Measurements from ENCODE around the gene HMGCS2.
"Not testable (repeated sequence)": the region's sequence is repeated elsewhere in the genome, so short reads cannot be mapped to it uniquely, and the experiment has no call there.

Gene HMGCS2

DNA sequence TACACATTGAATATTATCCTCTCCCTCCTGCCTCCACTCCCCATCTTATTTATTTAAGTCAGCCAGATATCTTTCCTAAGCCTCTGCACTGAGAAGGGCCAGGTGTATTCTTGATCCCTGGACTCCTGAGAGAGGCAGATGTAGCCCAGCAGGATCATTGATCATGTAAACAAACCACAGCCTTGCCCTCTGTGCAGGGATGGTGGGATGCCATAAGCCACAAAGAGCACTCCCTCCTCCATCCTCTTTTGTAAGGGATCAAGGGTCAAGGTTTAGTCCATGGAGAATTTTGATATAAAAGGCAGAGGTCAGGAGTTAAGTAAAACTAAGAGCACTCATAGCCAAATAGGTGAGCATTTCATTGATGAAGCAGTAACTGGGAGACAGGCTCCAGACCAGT lies 39.7 kb downstream of the HMGCS2 start:
- no peak for DNase-seq (ENCODE audit: low read depth)

DNA sequence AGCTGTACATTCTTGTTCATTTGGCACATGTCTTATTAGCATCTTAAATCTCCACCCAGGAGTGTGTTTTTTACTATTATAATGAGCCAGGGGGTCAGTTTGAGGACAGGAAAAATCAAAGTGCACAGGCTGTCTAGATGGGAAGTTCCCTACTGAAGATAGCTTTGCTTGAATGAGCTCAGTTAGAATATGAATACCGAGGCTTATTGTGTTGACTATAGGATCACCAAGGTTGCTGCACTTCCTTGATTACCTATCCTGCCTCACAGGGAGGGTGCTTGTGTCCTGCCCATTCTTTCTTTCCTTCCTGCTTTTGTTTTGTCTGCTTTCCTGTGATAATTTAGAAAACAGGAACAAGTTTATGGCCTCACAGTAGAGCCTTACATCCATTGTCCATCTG lies 40.7 kb downstream of the HMGCS2 start:
- DNase-seq (ENCODE audit: low read depth): no peak

DNA sequence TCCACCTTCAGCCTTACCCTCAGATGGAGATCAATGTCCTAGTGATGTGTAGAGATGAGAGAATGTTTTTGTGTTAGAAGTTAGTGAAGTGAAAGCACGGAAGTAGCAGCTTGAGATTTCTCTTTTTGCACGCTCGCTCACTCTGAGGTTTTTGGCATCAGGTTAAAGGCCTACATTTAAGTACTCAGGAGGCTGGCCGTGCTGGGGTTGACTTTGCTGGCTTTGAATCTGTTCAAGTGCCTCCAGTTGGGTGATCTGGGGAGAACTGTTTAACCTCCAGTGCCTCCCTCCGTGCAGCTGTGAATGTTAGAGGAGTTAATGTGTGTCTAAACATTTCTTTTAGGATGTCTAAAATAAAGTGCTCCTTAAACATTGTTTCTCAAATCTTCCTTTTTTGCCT lies 43.1 kb downstream of the HMGCS2 start:
- no peak for DNase-seq (ENCODE audit: low read depth)

DNA sequence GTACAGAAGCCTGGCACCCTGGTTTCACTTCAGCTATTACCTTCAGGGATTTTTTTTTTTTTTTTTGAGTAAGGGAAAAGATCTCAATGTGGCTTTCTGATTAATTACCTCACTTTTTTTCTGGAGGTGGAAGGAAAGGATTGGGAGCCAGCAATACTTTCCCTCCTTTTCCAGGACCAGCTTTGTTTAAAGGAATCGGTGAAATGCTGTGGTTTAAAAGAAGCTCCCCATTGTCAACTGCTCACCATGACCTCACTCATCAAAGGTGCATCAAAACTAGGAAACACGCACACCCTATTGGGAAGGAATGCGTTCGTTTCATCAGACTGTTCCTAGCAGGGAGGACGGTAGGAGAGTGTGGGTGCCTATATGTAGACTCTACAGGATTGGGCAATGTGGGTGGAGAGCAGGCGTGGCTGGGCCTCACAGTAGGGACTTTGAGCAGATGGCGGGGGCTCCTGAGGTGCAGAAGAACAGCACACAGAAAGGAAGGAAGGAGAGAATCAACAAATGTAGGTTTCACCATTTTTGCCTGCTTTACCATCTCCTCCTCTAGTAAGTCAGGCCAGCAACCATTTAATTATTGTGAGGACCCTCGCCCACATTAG lies 44.0 kb downstream of the HMGCS2 start:
- no peak for DNase-seq (ENCODE audit: low read depth)

DNA sequence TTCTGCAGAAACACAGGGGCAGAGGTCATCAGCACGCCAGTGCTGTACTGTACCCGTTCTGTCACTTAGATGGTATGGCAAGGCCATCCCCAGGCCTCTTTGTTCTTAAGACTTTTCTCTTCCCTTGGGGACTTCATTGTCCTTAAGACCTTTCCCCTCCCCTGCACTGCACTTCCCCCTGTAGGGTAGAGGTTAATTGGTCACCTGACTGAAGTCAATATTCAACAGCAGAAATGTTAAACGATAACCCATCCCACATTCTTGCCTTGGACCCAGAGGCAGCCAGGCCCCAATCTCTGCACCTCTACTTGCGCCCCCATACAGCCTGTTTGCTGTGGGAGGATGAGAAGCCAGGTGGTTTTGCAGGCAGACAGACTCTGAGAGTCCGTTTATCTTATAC lies 46.8 kb downstream of the HMGCS2 start:
- no peak for DNase-seq (ENCODE audit: low read depth)

DNA sequence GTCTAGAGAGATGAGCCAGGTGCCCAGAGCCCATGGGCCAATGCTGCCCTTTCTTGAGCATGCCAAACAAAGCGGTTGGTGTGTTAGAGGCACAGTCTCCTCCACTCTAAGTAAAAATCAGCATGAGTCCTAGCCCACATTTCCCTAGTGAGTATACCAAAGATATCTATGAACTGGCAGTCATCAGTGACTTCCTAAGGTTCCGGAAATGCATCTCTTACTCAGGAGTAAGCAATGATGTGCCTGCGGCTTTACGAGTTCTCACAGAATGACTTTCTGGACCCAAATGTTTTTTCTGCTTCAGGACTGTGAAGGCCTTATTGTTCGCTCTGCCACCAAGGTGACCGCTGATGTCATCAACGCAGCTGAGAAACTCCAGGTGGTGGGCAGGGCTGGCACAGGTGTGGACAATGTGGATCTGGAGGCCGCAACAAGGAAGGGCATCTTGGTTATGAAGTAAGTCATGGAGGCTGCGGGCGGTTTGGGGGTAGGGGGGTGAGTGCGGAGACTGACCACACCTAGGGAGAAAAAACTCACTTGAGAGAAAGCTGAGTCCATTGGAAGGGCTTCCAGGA lies 47.8 kb downstream of the HMGCS2 start:
- no peak for DNase-seq (ENCODE audit: low read depth)

DNA sequence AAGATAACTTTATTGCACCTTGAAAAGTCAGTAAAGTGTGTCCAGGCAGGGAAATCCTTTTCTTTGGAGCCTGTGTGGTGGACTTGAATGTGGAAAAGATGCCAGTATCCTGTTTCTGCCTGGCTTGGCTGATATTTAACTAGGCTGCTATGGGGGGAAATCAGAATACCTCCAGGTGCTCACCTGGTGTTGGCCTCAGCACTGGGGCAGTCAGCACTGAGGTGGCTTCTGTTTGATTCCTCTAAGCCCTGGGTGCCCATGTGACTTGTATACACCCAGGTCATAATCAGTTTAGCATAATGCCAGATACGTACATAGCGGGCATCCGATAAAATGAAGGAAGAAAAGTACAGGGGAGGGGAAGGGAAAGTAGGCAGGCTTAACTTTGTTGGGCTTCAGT lies 49.7 kb downstream of the HMGCS2 start:
- no peak for DNase-seq (ENCODE audit: low read depth)

DNA sequence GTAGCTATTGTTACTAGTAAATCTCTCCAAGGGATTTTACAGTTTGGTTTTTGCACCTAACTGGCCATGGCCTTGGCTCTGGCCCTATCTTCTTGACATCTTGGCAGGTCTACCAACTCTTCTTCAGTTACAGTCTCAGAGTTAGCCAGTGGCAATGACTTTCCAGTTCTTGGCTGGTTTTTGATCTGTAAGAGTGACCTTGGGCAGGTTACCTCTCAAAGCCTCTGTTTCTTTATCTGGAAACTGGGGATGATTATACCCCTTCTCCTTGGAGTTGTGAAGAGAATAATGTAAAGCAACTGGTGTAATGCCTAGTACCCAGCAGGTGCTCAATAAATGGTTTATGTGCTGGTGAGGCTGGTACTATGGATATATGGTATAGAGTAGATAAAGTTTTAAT lies 50.3 kb downstream of the HMGCS2 start:
- DNase-seq (ENCODE audit: low read depth): no peak

DNA sequence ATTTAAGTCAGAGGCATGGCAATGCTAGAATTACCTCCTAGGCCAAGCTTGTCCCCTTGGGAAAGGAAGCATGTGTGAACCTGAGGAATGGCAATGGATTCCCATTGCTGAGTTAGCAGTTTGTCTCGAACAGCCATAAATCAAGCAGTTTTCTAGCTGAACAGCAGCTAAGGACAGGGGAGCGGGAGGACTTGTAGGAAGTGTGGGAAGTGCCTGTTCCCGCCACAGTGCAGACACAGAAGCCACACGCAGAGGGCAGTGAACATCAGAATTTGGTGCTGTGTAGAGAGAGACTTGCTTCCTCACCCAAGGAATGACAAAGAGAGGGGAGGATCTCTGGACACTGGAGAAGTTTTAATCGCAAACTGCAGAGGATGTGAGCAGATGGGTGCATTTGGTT lies 53.2 kb downstream of the HMGCS2 start:
- no peak for DNase-seq (ENCODE audit: low read depth)

DNA sequence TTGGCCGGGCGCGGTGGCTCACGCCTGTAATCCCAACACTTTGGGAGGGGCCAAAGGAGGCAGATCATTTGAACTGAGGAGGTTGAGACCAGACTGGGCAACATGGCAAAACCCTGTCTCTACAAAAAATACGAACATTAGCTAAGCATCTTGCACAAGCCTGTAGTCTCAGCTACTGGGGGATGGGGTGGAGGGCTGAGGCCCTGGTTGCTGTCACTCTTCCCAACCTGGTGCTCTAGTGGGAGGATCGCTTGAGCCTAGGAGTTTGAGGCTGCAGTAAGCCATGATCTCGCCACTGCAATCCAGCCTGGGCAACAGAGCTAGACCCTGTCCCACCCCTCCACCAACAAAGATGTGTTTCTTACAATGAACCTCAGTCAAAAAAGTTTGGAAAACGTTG lies 54.1 kb downstream of the HMGCS2 start:
- no peak for DNase-seq (ENCODE audit: low read depth)

DNA sequence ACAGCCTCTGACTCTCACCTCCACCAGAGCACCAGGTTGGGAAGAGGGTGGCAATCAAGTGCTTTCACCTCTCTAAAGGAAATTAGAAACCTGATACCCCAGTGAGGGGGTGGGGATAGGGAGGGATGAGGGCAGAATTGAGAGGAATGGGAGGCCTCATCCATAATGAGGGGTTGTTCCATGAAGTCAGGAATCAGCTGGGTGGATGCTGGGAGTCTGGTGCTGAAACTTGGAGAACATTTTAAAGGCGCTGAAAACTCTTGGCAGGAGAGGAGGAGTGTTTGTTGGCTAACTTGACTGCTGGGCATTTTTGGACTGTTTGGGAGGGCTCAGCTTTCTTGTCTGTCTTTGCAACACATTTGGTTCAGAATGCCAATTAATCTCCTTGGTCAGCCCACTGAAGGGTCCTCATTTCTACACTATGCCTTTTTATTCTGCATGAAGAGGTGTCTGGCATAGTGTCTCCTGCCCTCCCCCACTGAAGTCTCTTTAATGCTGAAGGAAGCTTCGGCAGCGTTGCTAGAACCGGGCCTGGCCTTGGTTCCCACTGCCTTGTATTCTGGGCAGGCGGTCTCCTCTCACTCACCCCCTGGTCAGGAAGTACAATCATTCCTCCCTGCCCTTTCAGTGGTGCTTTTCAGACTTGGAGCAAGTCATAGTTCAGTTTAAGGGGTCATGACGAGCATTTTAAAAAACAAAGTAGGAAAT lies 54.8 kb downstream of the HMGCS2 start:
- DNase-seq (ENCODE audit: low read depth): no peak

DNA sequence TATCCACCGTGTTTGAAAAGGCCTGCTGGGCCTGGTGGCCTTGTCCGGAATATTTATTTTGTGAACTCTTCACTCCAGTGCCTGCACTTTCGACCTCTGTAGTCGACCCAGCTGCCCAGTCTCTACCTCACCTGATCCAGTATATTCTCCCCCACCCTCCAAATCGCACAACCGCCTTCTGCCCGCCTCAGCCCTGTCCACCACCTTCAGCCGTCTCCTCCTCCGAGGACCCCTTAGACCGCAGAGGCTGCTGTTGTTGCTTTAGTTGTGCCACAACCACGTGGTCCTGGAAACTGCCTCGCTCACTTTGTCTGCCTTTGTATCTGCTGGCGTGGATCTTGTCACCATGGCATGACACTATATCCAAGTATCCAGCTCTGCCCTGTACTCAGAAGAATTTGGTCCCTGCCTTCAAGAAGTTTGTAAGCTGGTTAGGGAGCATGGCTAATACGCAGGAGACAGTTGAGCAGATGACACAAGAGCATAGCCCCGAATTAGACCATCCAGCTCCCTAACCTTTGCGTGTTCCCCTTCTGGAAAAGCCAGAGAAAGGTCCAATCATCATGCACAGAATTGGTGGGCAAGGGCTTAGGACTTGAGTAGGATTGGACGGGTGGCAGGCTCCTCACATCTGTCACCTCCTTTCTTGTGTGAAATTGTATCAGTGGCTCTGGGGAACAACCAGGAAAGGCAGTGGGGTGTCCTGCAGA lies 55.5 kb downstream of the HMGCS2 start:
- DNase-seq (ENCODE audit: low read depth): no peak

DNA sequence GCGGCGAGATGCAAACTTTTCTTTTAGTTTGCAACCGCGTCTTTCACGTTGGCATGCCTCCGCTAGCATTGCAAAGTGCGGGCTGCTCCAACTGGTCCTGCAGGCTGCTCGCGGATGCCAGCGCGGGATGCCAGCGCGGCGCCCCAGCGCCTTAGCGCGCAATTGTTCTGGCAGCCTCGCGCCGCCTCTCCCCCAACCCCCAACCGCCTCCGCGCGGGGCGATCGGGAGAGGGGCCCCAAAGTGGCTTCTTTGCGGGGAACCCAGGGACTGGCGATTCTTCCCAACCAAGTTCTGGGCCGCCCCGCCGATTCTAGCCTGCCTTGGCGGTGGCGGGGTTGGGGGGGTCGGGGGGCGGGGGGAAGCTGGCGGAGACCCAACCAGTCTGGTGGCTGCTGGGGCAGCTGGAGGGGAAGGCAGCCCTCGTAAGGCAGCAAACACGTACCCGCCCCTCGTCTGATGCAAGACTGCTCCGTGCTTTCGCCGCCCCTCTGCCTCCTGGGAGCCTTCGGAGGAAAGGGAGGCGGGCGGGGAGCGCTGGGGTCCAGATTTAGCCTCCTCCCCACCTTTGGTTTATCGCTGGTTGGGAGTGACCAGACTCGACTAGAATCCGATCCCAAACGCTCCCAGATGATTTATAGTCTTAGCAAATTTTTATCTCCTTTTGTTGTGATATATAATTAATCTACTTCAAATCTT lies 56.2 kb downstream of the HMGCS2 start:
- DNase-seq (ENCODE audit: low read depth): peak; percentile 50

DNA sequence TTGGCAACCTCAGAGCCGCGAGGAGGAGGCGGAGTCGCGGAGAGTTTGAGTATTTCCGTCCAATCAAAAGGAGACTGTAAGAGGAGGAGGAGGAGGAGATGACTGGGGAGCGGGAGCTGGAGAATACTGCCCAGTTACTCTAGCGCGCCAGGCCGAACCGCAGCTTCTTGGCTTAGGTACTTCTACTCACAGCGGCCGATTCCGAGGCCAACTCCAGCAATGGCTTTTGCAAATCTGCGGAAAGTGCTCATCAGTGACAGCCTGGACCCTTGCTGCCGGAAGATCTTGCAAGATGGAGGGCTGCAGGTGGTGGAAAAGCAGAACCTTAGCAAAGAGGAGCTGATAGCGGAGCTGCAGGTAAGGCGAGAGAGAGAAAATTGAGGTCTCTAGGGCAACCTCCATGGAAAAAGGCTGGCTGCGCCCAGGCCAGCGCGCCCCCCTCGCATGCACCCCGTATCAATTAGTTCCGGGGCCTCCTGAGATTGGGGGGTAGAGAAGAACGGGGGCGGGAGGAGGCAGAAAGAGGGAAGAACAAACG lies 56.8 kb downstream of the HMGCS2 start, which contains the start of gene PHGDH:
PHGDH (plus strand) TSS at position 131 of the 538 bp plus-strand sequence; CDS start at position 220, 89 bp downstream.
- DNase-seq (ENCODE audit: low read depth): peak; percentile 59

DNA sequence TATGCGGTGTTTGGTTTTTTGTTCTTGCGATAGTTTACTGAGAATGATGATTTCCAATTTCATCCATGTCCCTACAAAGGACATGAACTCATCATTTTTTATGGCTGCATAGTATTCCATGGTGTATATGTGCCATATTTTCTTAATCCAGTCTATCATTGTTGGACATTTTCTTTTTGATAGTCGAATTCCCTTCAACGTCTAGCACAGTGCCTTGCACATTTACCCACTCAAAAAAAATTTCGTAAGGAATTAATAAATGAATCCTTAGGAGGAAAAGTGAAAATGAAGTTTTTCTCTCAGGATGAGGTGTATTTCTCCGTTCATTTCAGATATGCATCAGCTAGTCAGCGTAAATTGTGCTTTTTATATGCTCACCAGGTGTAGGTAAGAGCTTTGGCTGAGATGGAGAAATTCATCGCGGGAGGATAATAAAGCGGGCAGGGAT lies 57.3 kb downstream of the HMGCS2 start:
- not testable (repeated sequence) for DNase-seq (ENCODE audit: low read depth)

DNA sequence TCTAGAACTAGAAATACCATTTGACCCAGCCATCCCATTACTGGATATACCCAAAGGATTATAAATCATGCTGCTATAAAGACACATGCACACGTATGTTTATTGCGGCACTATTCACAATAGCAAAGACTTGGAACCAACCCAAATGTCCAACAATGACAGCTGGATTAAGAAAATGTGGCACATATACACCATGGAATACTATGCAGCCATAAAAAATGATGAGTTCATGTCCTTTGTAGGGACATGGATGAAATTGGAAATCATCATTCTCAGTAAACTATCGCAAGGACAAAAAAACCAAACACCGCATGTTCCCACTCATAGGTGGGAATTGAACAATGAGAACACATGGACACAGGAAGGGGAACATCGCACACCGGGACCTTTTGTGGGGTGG lies 62.1 kb downstream of the HMGCS2 start:
- not testable (repeated sequence) for DNase-seq (ENCODE audit: low read depth)

DNA sequence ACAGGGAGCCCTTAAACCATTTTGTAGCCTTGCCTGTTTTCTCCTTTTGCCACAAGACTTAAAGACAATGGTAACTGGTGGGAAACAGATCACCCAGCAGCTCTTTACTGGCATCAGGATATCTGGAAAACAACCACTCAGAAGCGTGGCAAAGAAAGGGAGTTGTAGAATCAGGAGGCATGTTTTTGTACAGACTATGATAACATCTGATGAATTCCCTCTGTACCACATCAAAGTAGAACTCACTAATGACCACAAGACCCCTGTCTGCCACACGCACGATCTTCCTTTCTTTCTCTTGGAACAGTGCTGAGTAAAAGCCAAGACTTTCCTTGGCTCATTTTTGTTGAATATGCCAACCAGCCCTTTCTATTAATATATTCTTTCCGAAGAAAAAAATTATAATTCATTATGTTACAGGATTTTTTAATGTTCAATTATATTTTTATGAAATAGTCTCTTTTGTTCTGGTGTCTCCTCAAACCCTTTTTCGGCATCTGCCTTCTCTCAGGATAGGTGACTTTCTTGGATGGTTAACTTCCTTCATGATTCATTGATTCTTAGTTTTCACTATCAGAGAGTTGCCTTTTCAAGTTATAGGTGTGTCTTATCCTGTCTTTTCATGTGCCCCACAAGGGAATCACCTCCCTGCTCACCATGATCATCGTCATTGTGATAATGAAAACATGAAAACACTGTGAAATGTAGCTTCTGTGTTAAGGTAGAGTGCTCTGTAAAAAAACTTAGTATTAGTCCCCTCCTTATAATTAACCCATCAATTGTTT lies 64.8 kb downstream of the HMGCS2 start:
- no peak for DNase-seq (ENCODE audit: low read depth)

DNA sequence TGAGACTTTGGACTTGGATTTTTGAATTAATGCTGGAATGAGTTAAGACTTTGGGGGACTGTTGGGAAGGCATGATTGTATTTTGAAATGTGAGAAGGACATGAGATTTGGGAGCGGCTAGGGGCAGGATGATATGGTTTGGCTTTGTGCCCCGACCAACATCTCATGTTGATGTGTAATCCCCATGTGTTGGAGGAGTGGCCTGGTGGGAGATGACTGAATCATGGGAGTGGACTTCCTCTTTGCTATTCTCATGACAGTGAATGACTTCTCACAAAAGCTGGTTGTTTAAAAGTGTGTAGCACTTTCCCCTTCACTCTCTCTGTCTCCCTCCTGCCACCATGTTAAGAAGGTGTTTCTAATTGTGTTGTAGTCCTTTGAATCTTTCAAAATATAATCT lies 66.3 kb downstream of the HMGCS2 start:
- no peak for DNase-seq (ENCODE audit: low read depth)

DNA sequence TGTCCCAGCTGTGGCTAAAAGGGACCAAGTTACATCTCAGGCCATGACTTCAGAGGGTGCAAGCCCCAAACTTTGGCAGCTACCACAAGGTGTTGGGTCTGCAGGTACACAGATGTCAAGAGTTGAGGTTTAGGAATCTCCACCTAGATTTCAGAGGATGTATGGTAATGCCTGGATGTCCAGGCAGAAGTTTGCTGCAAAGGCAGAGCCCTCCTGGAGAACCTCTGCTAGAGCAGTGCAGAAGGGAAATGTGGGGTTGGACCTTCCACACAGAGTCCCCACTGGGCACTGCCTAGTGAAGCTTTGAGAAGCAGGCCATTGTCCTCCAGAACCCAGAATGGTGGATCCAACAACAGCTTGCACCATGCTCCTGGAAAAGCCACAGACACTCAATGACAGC lies 67.0 kb downstream of the HMGCS2 start:
- no peak for DNase-seq (ENCODE audit: low read depth)

DNA sequence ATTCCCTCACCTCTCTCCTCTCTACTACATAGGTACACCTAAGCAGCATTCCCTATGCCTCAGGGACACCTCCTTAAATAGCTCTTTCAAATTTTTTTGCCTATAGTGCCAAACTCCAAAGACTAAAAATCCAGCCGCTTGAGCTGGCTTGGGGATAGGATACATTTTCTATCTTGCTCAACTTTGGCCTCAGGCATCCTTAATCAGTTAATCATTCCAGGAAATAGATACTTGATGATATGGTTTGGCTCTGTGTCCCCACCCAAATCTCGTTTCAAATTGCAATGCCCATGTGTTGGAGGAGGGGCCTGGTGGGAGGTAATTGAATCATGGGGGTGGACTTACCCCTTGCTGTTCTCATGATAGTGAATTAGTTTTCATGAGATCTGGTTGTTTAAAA lies 68.4 kb downstream of the HMGCS2 start:
- DNase-seq (ENCODE audit: low read depth): no peak
